ENCODE data around the gene STK32B.

Gene STK32B

DNA sequence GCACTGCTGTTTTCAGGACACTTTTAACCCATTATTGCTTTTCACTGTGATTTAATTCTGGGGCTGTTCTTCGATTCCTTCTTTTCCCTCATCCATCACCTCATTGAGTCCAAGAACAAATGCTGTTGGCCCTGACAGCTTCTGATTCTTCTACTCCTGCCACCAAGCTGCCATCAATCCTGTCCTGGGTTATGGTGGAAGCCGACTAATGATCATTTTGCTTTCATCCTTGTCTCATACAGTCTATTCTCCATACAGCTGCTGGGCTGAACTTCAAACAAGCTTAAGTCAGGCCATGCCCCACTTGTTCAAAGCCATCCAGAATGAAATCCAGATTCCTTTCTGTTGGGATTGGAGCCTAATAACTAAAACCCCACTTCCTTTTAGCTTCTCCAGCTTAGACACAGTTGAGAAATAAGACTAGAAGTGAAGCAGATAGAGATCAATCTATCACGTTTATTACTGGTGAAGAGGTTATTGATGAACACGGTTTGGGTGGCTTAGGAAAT lies 161.9 kb downstream of the STK32B start:
- no peak for DNase-seq (ENCODE audit: low spot score)
- TF ChIP-seq, protein P1, sequence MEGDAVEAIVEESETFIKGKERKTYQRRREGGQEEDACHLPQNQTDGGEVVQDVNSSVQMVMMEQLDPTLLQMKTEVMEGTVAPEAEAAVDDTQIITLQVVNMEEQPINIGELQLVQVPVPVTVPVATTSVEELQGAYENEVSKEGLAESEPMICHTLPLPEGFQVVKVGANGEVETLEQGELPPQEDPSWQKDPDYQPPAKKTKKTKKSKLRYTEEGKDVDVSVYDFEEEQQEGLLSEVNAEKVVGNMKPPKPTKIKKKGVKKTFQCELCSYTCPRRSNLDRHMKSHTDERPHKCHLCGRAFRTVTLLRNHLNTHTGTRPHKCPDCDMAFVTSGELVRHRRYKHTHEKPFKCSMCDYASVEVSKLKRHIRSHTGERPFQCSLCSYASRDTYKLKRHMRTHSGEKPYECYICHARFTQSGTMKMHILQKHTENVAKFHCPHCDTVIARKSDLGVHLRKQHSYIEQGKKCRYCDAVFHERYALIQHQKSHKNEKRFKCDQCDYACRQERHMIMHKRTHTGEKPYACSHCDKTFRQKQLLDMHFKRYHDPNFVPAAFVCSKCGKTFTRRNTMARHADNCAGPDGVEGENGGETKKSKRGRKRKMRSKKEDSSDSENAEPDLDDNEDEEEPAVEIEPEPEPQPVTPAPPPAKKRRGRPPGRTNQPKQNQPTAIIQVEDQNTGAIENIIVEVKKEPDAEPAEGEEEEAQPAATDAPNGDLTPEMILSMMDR (IDR thresholded peaks at IDR 0.05; ENCODE audit: extremely low read depth, missing control alignments) = no peak

- DNase-seq (ENCODE audit: low spot score) = no peak
- TF ChIP-seq, protein P1 (IDR thresholded peaks at IDR 0.05; ENCODE audit: extremely low read depth, missing control alignments) = no peak
These were observed 164.0 kb downstream of the STK32B start for GRCh38 chr4:5215321-5215720.

DNA sequence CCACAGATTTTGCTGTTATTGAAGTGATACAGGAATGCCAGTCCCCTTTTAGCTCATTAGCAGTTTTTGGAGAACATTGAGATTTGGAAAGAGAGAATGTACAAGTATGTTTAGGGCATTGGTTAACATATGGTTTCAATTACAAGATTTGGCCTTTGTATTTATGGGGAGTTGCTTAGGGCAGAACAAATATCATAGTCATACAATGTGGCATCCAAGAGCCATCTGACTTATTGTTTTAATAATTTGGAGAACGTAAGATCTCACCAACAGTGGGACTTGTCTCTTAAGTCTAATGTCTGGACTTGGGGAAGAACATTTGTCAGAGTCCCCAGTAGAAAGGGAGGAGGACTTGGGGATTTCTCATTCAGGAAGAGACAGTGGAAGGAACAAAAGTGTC lies 166.1 kb downstream of the STK32B start:
- no peak for DNase-seq (ENCODE audit: low spot score)
- TF ChIP-seq, protein P1 (IDR thresholded peaks at IDR 0.05; ENCODE audit: extremely low read depth, missing control alignments) = no peak

- DNase-seq (ENCODE audit: low spot score) = no peak
- TF ChIP-seq, protein P1 (IDR thresholded peaks at IDR 0.05; ENCODE audit: extremely low read depth, missing control alignments) = no peak
These were observed 167.2 kb downstream of the STK32B start for GRCh38 chr4:5218376-5219069.

DNA sequence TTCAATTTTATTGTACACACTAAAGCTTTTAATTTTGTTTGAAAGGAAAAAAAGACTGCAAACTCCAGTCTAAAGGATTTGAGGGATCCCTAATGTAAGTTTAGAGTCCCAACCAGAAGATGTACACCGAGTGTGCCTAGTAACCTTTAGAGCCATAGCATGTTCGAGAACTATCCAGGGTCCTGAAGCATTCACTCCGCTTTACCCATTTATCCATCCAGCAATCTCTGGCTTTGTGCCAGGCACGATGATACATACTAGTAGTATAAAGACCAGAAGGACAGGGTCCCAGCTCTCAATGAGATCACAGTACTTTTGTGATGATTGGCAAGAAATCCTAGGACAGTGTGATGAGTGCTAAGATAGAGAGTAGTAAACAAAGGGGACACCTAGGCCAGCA lies 168.7 kb downstream of the STK32B start:
- no peak for DNase-seq (ENCODE audit: low spot score)

DNA sequence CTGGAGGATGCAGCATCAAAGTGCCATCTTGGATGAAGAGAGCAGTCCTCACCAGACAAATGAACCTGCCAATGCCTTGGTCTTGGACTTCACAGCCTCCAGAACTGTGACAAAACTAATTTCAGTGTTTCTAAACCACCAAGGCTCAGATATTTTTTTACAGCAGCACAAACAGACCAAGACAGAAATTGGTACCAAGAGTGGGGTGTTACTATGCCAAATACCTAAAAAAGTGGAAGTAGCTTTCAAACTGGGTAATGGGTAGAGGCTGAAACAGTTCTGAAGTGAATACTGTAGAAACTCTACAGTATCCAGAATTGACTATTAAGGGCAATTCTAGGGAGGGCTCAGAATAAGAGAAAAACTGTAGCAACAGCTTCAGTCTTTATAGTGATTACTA lies 170.8 kb downstream of the STK32B start:
- TF ChIP-seq, protein P1 (IDR thresholded peaks at IDR 0.05; ENCODE audit: extremely low read depth, missing control alignments) = no peak
- DNase-seq (ENCODE audit: low spot score) = no peak

More for the DNA sequence above, 168.7 kb downstream of the STK32B start:
- TF ChIP-seq, protein P1 (IDR thresholded peaks at IDR 0.05; ENCODE audit: extremely low read depth, missing control alignments) = no peak

DNA sequence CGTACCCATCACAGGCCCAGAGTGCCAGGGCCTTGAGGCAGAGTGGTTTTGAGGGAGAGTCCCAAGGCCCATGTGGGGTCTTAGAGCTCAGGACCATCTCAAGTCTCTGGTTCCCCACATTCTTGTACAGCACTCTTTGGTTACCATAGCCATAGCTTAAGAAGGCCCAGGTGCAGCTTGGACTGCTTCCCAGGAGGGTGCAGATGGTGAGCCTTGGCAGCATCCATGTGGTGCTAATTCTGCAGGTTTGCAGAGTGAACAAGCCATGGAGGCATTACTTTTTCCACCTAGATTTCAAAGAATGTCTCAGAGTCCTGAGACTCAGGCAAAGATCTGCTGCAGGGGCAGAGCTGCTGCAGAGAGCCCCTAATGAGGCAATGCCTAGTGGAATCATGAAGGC lies 171.7 kb downstream of the STK32B start:
- no peak for DNase-seq (ENCODE audit: low spot score)
- TF ChIP-seq, protein P1 (IDR thresholded peaks at IDR 0.05; ENCODE audit: extremely low read depth, missing control alignments) = no peak
